Astrocyte (in vitro differentiated cells and primary cell): ENCODE measurements around the gene ARL4A.

Source experiments
- EZH2 ChIP-seq: IDR thresholded peaks from 2 replicates; pipeline ENCODE4 v1.6.1; 2012; ENCODE audit warnings: mild to moderate bottlenecking, low read length, inconsistent platforms; ENCODE audit not compliant: insufficient read depth
- TF ChIP-seq, protein P1 (sequence below): IDR thresholded peaks from 2 replicates; pipeline ENCODE4 v1.5.1; 2011; ENCODE audit warnings: low read depth, mild to moderate bottlenecking, inconsistent platforms, low read length, moderate library complexity; ENCODE audit not compliant: insufficient read depth

DNA sequence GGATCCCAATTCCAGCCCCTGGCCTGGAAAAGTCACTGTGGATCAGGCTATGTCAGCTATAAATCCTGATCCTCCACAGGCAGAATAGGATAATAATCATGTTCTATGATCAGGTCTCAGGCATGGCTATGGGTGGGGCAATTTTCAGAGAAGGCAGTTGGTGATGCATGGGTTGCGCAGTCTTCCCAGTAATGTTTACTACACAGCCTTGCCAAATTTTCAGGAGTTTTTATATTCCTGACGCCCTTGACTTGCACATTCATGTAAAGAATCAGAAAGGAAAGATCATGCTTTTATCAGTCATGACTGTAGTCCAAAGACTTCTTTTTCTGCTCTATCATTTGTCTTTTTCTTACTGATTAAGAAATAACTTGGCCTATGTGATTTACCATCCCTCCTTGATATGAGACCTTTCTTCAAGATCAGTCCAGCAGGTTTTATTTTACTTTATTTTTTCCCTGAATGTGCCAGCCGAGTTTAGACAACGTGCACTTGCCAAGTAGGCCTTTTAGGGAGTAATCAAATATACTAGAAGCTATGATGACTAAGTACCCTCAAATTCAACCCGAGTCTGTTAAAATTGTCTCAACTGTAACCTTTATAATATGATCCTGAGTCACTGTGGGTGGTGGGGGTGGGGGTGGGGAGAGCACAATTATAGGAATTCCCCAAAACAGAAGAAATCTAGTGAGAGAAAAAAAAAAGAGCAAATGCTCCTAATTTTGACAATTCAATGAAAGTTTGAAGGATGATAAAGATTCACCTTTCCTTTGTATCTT is 31.9 kb downstream of the ARL4A start:
- TF ChIP-seq, protein P1, sequence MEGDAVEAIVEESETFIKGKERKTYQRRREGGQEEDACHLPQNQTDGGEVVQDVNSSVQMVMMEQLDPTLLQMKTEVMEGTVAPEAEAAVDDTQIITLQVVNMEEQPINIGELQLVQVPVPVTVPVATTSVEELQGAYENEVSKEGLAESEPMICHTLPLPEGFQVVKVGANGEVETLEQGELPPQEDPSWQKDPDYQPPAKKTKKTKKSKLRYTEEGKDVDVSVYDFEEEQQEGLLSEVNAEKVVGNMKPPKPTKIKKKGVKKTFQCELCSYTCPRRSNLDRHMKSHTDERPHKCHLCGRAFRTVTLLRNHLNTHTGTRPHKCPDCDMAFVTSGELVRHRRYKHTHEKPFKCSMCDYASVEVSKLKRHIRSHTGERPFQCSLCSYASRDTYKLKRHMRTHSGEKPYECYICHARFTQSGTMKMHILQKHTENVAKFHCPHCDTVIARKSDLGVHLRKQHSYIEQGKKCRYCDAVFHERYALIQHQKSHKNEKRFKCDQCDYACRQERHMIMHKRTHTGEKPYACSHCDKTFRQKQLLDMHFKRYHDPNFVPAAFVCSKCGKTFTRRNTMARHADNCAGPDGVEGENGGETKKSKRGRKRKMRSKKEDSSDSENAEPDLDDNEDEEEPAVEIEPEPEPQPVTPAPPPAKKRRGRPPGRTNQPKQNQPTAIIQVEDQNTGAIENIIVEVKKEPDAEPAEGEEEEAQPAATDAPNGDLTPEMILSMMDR: no peak
- no peak for TF ChIP-seq EZH2
